NCI-H187 (cell line): ENCODE data around the gene CCDC148.

Source experiments
- DNase-seq, 2 experiments: peaks; one replicate each; lab custom pipeline; 2025; lab: John Stamatoyannopoulos, UW

The CCDC148 gene

GRCh38 chr2:158414538-158414937 is 42.0 kb downstream of the CCDC148 start:
- no peak for DNase-seq

GRCh38 chr2:158413581-158413980 is 43.0 kb downstream of the CCDC148 start:
- no peak for DNase-seq

GRCh38 chr2:158412206-158412605 is 44.3 kb downstream of the CCDC148 start:
- no peak for DNase-seq

- no peak for DNase-seq
Measured at GRCh38 chr2:158411748-158412147, 44.8 kb downstream of the CCDC148 start.

GRCh38 chr2:158410132-158410531 is 46.4 kb downstream of the CCDC148 start:
- DNase-seq: no peak

- no peak for DNase-seq
Measured at GRCh38 chr2:158407031-158407430, 49.5 kb downstream of the CCDC148 start.

- no peak for DNase-seq
Measured at GRCh38 chr2:158405341-158405740, 51.2 kb downstream of the CCDC148 start.

GRCh38 chr2:158403237-158403636 is 53.3 kb downstream of the CCDC148 start:
- DNase-seq: no peak

GRCh38 chr2:158402665-158403064 is 53.9 kb downstream of the CCDC148 start:
- DNase-seq: no peak

GRCh38 chr2:158395166-158395565 is 61.4 kb downstream of the CCDC148 start:
- no peak for DNase-seq

GRCh38 chr2:158394453-158394852 is 62.1 kb downstream of the CCDC148 start:
- DNase-seq: no peak

- DNase-seq: no peak
Measured at GRCh38 chr2:158393886-158394285, 62.7 kb downstream of the CCDC148 start.

GRCh38 chr2:158392687-158393086 is 63.9 kb downstream of the CCDC148 start:
- DNase-seq: no peak

GRCh38 chr2:158391876-158392275 is 64.7 kb downstream of the CCDC148 start:
- no peak for DNase-seq

GRCh38 chr2:158391361-158391760 is 65.2 kb downstream of the CCDC148 start:
- no peak for DNase-seq

- DNase-seq: no peak
Measured at GRCh38 chr2:158388159-158388558, 68.4 kb downstream of the CCDC148 start.

- DNase-seq: no peak
Measured at GRCh38 chr2:158385646-158386045, 70.9 kb downstream of the CCDC148 start.

- no peak for DNase-seq
Measured at GRCh38 chr2:158381978-158382377, 74.6 kb downstream of the CCDC148 start.

GRCh38 chr2:158381205-158381604 is 75.3 kb downstream of the CCDC148 start:
- no peak for DNase-seq

GRCh38 chr2:158380746-158381145 is 75.8 kb downstream of the CCDC148 start:
- DNase-seq: no peak

GRCh38 chr2:158378926-158379325 is 77.6 kb downstream of the CCDC148 start:
- DNase-seq: no peak

GRCh38 chr2:158366342-158366741 is 90.2 kb downstream of the CCDC148 start:
- DNase-seq: no peak

- no peak for DNase-seq
Measured at GRCh38 chr2:158359846-158360245, 96.7 kb downstream of the CCDC148 start.

- no peak for DNase-seq
Measured at GRCh38 chr2:158357699-158358098, 98.9 kb downstream of the CCDC148 start.

- DNase-seq: no peak
Measured at GRCh38 chr2:158357122-158357521, 99.4 kb downstream of the CCDC148 start.
